Fibroblast of skin of scalp (primary cell): Measurements from ENCODE around the gene SMIM36.
"Not testable (repeated sequence)": the region's sequence is repeated elsewhere in the genome, so short reads cannot be mapped to it uniquely, and the experiment has no call there.

Experiments
- DNase-seq: peaks from one replicate; pipeline ENCODE4 v3.0.0-alpha.2; 2013

SMIM36 gene

GRCh38 chr17:55501626-55502025 is 9.6 kb downstream of the SMIM36 start:
- not testable (repeated sequence) for DNase-seq

- DNase-seq, result no peak
Measured at GRCh38 chr17:55500103-55500502, 11.1 kb downstream of the SMIM36 start.

GRCh38 chr17:55496094-55496881 is 15.0 kb downstream of the SMIM36 start:
- DNase-seq, result peak; percentile 21

GRCh38 chr17:55495239-55495638 is 16.0 kb downstream of the SMIM36 start:
- no peak for DNase-seq

- DNase-seq, result no peak
Measured at GRCh38 chr17:55492781-55493341, 18.4 kb downstream of the SMIM36 start.

GRCh38 chr17:55490376-55490775 is 20.9 kb downstream of the SMIM36 start:
- DNase-seq, result no peak

GRCh38 chr17:55487695-55488432 is 23.4 kb downstream of the SMIM36 start:
- DNase-seq, result peak; percentile 6

GRCh38 chr17:55484575-55484974 is 26.7 kb downstream of the SMIM36 start:
- DNase-seq, result no peak

- DNase-seq, result no peak
Measured at GRCh38 chr17:55482591-55483389, 28.5 kb downstream of the SMIM36 start.

GRCh38 chr17:55480631-55481315 is 30.5 kb downstream of the SMIM36 start:
- no peak for DNase-seq

GRCh38 chr17:55479903-55480302 is 31.3 kb downstream of the SMIM36 start:
- no peak for DNase-seq

GRCh38 chr17:55478971-55479370 is 32.3 kb downstream of the SMIM36 start:
- peak; percentile 29 for DNase-seq

- DNase-seq, result no peak
Measured at GRCh38 chr17:55466671-55467070, 44.6 kb downstream of the SMIM36 start.

- not testable (repeated sequence) for DNase-seq
Measured at GRCh38 chr17:55465771-55466170, 45.5 kb downstream of the SMIM36 start.

GRCh38 chr17:55463600-55463999 is 47.7 kb downstream of the SMIM36 start:
- DNase-seq, result no peak

GRCh38 chr17:55462711-55463110 is 48.5 kb downstream of the SMIM36 start:
- DNase-seq, result no peak

GRCh38 chr17:55462234-55462633 is 49.0 kb downstream of the SMIM36 start:
- DNase-seq, result no peak

- DNase-seq, result peak; percentile 54
Measured at GRCh38 chr17:55458978-55459377, 52.3 kb downstream of the SMIM36 start.

- no peak for DNase-seq
Measured at GRCh38 chr17:55458287-55458900, 52.9 kb downstream of the SMIM36 start.

- DNase-seq, result no peak
Measured at GRCh38 chr17:55456307-55457240, 54.7 kb downstream of the SMIM36 start.
